Measurements from ENCODE around the gene RAET1G. TPM values are rescaled to one million over a fixed set of nuclear protein-coding genes. Genes with fewer than 3 reads are reported as not detected.

Gene RAET1G
- total RNA-seq, 1 donor: 1.3 TPM

DNA sequence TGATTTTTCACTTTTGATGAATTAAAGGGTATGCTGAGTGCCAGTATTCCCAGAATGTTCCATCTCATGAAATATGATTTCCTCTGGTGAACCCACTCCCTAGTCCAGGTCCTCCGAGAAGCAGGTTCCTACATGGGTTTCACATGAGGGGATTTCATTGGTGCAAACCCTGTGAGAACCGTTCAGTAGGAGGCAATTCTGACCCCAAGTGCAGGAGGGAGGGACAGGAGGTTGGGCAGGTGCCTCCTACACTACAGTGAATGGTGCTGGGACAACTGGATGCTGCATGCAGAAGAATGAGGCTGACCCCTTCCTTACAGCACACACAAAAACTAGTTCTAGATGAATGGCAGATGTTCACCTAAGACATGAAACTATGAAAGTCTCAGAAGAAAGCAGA is 13.8 kb upstream of the RAET1G start:
- TF ChIP-seq, protein P1, sequence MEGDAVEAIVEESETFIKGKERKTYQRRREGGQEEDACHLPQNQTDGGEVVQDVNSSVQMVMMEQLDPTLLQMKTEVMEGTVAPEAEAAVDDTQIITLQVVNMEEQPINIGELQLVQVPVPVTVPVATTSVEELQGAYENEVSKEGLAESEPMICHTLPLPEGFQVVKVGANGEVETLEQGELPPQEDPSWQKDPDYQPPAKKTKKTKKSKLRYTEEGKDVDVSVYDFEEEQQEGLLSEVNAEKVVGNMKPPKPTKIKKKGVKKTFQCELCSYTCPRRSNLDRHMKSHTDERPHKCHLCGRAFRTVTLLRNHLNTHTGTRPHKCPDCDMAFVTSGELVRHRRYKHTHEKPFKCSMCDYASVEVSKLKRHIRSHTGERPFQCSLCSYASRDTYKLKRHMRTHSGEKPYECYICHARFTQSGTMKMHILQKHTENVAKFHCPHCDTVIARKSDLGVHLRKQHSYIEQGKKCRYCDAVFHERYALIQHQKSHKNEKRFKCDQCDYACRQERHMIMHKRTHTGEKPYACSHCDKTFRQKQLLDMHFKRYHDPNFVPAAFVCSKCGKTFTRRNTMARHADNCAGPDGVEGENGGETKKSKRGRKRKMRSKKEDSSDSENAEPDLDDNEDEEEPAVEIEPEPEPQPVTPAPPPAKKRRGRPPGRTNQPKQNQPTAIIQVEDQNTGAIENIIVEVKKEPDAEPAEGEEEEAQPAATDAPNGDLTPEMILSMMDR (IDR thresholded peaks at IDR 0.05; ENCODE audit: insufficient read depth, low read depth, low read length): no peak
- H3K4me3 ChIP-seq (ENCODE audit: low read depth, low read length): no peak overlapping the region
- no peak for DNase-seq (ENCODE audit: low read depth)

DNA sequence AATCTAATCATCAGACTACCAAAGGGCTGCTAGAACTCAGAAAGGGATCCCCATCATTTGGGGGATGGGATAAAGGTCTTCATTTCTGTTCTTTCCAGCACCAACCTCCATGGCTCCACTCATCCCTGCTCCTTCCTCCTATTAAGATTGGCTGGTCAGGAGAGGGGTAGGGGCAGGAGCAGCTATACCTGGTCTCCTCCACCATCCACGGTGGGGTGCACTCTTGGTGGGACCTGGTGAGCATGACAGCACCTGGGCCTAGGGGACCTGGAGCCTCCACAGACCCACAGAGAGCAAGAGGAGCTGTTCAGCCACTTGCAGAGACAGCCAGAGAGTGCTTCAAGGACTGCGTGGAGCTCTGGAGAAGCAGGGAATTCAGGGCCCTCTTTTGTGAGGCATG is 12.7 kb upstream of the RAET1G start:
- no peak for DNase-seq (ENCODE audit: low read depth)
- H3K4me3 ChIP-seq (ENCODE audit: low read depth, low read length): no peak overlapping the region
- TF ChIP-seq, protein P1 (IDR thresholded peaks at IDR 0.05; ENCODE audit: insufficient read depth, low read depth, low read length): no peak

DNA sequence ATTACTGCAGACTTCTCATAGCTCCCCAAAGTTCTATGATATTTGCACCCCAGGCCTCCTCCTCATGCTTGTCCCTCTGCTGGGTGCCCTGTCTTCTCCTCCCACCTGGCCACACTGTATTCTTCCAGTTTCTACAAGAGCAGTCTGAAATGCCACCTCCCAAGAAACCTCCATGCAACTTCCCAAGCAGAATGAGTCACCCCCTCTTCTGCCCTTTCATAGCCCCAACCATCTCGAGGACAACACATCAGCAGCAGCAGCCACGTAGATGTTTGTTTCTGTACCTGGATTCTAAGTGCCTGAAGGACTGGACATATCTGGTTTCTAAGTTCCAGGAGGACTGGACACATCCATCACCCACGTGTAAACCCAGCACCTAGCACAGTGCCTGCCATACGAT is 12.3 kb upstream of the RAET1G start:
- H3K4me3 ChIP-seq (ENCODE audit: low read depth, low read length): no peak overlapping the region
- TF ChIP-seq, protein P1 (IDR thresholded peaks at IDR 0.05; ENCODE audit: insufficient read depth, low read depth, low read length): no peak
- DNase-seq (ENCODE audit: low read depth): no peak

DNA sequence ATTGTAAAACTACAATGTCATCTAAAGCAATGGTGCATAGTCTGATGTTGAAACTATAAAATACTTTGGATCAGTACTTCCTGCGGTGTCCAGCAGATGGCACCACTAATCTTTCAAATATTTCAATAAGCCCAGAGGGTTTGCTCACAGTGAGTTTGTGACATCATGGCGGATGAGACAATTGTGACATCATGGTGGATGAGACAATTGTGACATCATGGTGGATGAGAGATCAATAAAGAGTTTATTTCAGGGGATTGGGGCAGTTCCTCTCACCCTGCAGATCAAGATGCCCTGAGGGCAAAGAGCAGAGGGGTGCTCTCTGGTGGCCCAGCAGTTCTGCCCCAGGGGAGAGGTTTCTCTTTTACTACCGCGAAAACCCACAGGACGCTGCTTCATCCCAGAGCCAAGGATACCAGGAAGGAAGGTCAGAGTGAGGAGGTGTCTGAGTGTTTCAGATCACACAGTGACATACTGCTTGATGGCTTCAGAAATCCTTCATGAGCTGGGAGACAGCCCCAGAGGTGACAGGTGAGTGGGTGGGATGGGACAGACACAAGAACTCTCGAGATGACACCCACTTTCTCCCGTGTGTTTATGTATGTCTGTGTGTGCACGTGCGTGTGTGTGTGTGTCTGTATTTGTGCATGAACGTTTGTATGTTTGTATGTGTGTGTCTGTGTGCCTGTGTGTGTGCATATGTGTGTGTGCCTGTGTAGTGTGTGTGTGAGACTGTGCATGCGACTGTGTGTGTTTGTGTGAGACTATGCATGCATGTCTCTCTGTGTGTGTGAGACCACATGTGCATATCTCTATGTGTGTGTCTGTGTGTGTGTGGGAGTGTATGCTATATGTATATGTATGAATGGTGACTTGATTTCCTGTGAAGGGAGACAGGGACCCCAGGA is 11.6 kb upstream of the RAET1G start:
- TF ChIP-seq, protein P1 (IDR thresholded peaks at IDR 0.05; ENCODE audit: insufficient read depth, low read depth, low read length): peak; percentile 69
- no peak overlapping the region for H3K4me3 ChIP-seq (ENCODE audit: low read depth, low read length)
- peak; percentile 77 for DNase-seq (ENCODE audit: low read depth)

DNA sequence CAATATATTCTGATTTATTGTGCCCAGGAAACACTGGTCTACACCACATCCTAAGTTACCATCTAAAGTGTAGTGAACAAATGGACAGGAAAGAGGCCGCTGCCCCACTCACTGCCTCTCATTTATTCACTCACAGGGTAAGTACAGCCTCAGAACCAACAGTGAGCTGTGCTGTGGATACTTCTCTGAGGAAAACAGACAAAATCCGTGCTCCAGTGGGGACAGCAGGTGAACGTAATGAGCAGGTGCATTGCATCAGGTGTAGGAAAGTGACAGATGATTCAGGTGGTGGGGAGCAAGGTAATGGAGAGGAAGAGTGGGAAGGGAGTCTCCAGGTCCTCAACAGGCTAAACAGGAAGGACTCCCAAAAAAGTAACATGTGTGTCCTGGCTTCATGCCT is 10.5 kb upstream of the RAET1G start:
- no peak for DNase-seq (ENCODE audit: low read depth)
- H3K4me3 ChIP-seq (ENCODE audit: low read depth, low read length): no peak overlapping the region
- TF ChIP-seq, protein P1 (IDR thresholded peaks at IDR 0.05; ENCODE audit: insufficient read depth, low read depth, low read length): no peak

DNA sequence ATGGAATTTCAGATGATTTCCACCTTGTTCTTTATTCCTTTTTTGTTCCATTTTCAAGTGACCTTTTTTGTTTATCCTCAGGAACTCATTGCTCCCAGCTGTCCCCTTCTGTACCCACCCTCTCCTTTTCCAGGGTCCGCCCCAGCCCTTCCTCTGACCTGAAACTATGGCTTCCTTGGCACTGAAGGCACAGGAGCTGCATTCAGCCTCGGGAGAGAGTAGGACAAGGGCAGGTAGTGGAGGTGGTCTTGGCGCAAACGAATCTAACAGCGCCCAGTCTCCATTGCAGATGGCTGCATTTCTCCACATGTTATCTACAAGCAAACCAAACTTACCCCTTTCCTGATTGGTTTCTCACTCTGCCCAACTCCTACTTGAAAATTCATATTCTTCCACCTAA is 10.1 kb upstream of the RAET1G start:
- no peak overlapping the region for H3K4me3 ChIP-seq (ENCODE audit: low read depth, low read length)
- no peak for DNase-seq (ENCODE audit: low read depth)
- TF ChIP-seq, protein P1 (IDR thresholded peaks at IDR 0.05; ENCODE audit: insufficient read depth, low read depth, low read length): no peak

Measured in fibroblast of villous mesenchyme (primary cell).